Measurements from ENCODE around the gene TSHZ2.

Gene TSHZ2

DNA sequence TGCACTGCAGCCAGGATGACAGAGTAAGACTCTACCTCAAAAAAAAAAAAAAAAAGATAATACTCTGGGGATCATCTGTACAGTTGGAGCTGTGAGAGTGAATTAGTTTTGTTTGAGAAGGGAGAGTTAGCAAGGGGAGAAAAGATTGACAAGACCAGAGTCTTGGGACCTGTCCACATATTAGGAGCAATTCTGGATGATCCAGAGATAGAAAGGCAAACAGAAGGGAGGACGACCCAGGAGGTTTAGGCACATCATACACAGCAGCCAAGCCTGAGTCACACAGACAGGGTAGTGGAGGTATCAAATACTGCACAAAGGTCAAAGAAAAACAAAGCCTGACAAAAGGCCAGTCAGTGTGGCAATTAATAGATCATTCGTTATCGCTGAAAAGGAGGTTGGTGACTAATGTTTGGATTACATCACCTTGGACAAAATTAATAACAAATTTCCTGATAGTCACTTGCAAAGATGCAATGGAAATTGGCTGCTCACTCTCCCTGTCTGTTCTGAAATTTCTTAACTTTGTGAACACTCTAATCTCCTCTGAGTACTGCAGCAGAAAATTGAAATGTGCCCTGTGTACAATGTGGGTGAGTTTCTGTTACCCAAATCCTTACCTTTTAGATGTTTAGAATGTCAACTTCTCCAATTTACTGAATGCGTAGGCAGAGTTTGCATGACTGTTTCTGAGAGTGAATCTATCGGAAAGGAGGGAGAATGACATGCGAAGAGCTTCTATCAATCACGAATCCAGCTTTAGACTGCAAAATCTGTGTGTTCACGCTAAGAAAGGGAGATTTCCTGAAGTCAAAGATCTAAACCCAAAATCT lies 105.4 kb downstream of the TSHZ2 start:
- Histone ChIP-seq H4K20me1 (ENCODE audit: insufficient read depth, low read length) (no peaks in the 10 kb centered on the region), H3K9me3 (ENCODE audit: low read length) (no peaks in the 10 kb centered on the region), H3F3A (ENCODE audit: insufficient read depth, low read length) (no peaks in the 10 kb centered on the region), H3K4me2 (ENCODE audit: low read length) (no peak overlapping the region), H3K79me2 (ENCODE audit: insufficient read depth, low read length) (no peaks in the 10 kb centered on the region), H3K4me1 (ENCODE audit: insufficient read depth, low read length, severe bottlenecking) (peaks cover 15% of the 10 kb centered on the region), H3K36me3 (ENCODE audit: insufficient read depth, low read length) (no peaks in the 10 kb centered on the region), H3K4me3 (ENCODE audit: low read depth, low read length, poor library complexity, severe bottlenecking) (no peak overlapping the region), H3K27me3 (ENCODE audit: insufficient read depth, low read length) (no peaks in the 10 kb centered on the region), H3K27ac (ENCODE audit: low read depth, low read length, poor library complexity, severe bottlenecking) (no peak overlapping the region), H3K9ac (ENCODE audit: low read length) (no peak overlapping the region), H2AFZ (ENCODE audit: low read length) (no peak overlapping the region), H3K9me2 (ENCODE audit: low read depth, low read length) (no peaks in the 10 kb centered on the region)
- TF ChIP-seq, protein P1, sequence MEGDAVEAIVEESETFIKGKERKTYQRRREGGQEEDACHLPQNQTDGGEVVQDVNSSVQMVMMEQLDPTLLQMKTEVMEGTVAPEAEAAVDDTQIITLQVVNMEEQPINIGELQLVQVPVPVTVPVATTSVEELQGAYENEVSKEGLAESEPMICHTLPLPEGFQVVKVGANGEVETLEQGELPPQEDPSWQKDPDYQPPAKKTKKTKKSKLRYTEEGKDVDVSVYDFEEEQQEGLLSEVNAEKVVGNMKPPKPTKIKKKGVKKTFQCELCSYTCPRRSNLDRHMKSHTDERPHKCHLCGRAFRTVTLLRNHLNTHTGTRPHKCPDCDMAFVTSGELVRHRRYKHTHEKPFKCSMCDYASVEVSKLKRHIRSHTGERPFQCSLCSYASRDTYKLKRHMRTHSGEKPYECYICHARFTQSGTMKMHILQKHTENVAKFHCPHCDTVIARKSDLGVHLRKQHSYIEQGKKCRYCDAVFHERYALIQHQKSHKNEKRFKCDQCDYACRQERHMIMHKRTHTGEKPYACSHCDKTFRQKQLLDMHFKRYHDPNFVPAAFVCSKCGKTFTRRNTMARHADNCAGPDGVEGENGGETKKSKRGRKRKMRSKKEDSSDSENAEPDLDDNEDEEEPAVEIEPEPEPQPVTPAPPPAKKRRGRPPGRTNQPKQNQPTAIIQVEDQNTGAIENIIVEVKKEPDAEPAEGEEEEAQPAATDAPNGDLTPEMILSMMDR (IDR thresholded peaks at IDR 0.05; ENCODE audit: low read length), result no peak
- TF ChIP-seq EZH2 (IDR thresholded peaks at IDR 0.05; ENCODE audit: borderline replicate concordance, low read length), result no peak

DNA sequence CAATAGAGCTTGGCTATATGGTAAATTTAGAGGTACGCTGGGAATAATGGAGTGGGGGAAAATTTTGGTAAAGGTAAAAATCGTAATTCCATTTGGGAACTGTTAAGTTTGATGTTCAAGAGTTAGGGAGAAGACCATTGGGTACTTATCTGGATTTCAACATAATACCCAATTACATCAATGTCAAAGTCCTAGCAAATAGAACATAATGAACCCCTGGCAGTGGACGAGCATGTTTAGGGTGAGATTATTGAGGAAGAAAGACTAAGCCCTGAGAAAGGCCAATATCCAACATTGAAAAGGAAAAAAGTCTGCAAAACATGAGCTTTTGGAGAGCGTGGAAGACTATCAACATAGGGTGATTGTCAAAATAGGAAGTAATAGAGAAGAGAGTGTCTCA lies 106.6 kb downstream of the TSHZ2 start:
- Histone ChIP-seq H3K9me2 (ENCODE audit: low read depth, low read length) (no peaks in the 10 kb centered on the region), H3K27ac (ENCODE audit: low read depth, low read length, poor library complexity, severe bottlenecking) (no peak overlapping the region), H3K9ac (ENCODE audit: low read length) (no peak overlapping the region), H3K9me3 (ENCODE audit: low read length) (no peaks in the 10 kb centered on the region), H2AFZ (ENCODE audit: low read length) (no peak overlapping the region), H3K36me3 (ENCODE audit: insufficient read depth, low read length) (no peaks in the 10 kb centered on the region), H3F3A (ENCODE audit: insufficient read depth, low read length) (no peaks in the 10 kb centered on the region), H4K20me1 (ENCODE audit: insufficient read depth, low read length) (no peaks in the 10 kb centered on the region), H3K27me3 (ENCODE audit: insufficient read depth, low read length) (no peaks in the 10 kb centered on the region), H3K79me2 (ENCODE audit: insufficient read depth, low read length) (no peaks in the 10 kb centered on the region), H3K4me3 (ENCODE audit: low read depth, low read length, poor library complexity, severe bottlenecking) (no peak overlapping the region), H3K4me2 (ENCODE audit: low read length) (no peak overlapping the region), H3K4me1 (ENCODE audit: insufficient read depth, low read length, severe bottlenecking) (peaks cover 15% of the 10 kb centered on the region)
- TF ChIP-seq, protein P1 (IDR thresholded peaks at IDR 0.05; ENCODE audit: low read length), result no peak
- no peak for TF ChIP-seq EZH2 (IDR thresholded peaks at IDR 0.05; ENCODE audit: borderline replicate concordance, low read length)

DNA sequence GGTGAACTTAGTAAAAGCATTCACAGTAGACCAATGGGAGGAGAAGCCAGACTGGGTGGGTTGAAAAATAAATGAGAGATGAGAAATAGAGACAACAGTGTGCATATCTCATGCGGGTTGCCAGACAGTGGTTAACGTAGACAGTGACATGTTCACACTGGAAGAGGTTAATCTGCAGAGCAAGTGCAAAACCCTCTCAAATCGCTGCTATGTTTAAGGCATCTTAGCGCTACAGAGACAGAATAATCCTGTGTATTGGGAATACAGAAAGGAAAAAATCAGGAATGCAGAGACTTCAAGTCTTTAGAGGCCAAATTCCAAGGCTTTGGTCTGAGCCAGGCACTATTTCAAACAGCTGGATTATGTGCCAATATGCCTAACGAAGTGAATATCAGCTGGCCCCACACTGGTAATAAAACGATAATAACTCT lies 107.1 kb downstream of the TSHZ2 start:
- TF ChIP-seq, protein P1 (IDR thresholded peaks at IDR 0.05; ENCODE audit: low read length), result no peak
- no peak for TF ChIP-seq EZH2 (IDR thresholded peaks at IDR 0.05; ENCODE audit: borderline replicate concordance, low read length)
- H2AFZ ChIP-seq (ENCODE audit: low read length), result no peak overlapping the region

More for the DNA sequence above, 107.1 kb downstream of the TSHZ2 start:
- Histone ChIP-seq H3K4me2 (ENCODE audit: low read length) (no peak overlapping the region), H4K20me1 (ENCODE audit: insufficient read depth, low read length) (no peaks in the 10 kb centered on the region), H3K27me3 (ENCODE audit: insufficient read depth, low read length) (no peaks in the 10 kb centered on the region), H3K4me3 (ENCODE audit: low read depth, low read length, poor library complexity, severe bottlenecking) (no peak overlapping the region), H3K4me1 (ENCODE audit: insufficient read depth, low read length, severe bottlenecking) (peaks cover 15% of the 10 kb centered on the region), H3K9ac (ENCODE audit: low read length) (no peak overlapping the region), H3K9me2 (ENCODE audit: low read depth, low read length) (no peaks in the 10 kb centered on the region), H3K9me3 (ENCODE audit: low read length) (no peaks in the 10 kb centered on the region), H3K36me3 (ENCODE audit: insufficient read depth, low read length) (no peaks in the 10 kb centered on the region), H3K27ac (ENCODE audit: low read depth, low read length, poor library complexity, severe bottlenecking) (no peak overlapping the region), H3K79me2 (ENCODE audit: insufficient read depth, low read length) (no peaks in the 10 kb centered on the region), H3F3A (ENCODE audit: insufficient read depth, low read length) (no peaks in the 10 kb centered on the region)

All from OCI-LY1 (cell line).